Measurements from ENCODE around the gene COMMD8. TPM values are rescaled to one million over a fixed set of nuclear protein-coding genes. Genes with fewer than 3 reads are reported as not detected.

COMMD8 gene
- total RNA-seq = 20.9 and 24.8 TPM in 2 replicates

DNA sequence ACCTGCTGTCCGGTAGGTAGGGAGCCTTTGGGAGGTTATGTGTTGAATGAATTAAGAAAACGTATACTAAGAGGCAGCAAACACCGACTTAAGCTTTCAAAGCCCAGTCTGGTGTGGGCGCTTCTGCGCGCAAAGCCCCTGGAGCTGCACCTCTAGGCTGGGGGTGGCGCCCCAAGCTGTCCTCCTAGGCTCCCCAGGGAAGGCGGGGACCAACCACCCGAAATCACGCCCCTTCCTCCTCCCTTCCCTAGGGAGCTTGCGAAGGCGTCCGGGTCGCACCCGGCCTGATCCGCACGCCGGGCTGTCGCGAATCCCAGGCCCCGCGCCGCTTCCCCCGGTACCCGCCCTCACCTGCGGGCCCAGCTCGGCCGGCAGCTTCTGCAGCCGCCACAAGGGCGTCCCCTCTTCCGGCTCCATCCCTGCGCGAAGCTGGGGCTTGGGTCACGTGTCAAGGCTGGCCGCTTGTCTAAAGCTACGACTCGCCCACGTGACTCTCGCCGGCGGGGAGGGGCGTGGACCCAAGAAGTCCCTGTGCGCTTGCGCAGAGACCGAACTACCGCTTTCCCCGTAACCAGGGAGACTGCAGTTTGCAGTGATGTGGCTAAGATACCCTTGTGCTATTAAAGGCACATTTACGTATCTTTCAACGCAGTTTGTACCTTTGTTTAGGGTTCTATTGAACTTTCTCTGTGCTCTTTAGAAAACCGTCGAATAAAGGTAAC is at the start of gene COMMD8:
COMMD8 (minus strand) TSS at position 468 of the 722 bp plus-strand sequence; CDS start at position 417, 51 bp downstream.

DNA sequence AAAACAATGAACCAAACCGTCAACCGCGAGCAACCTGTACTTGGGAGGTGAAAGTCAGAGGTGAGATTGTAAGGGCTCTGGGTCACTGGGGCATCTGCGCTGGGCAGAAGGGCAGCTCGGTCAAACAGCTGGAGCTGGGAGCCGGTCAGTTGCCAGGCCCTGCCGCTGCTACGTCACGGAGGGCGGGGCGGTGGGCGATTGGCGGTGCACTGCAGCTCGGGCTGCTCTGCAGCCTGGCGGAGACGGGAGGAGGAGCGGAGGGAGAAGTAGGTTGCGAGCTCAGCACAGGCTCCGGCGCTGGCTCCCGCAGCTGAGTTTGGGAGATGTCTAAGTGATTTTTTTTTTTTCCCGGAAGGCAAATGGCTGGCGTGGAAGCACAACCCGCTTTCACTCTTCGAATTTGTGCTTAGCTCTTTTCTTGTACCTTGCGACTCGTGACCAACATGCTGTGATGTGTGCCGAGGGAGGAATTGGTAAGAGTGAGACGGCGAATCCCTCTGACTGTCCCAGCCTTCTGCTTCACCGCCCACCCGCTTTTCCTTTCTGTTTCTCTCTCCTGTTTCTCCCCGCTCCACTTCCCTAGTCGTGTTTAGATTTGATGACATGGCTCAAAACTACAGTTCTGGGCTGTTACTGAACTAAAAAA is 21.7 kb upstream of the COMMD8 start, which contains the start of gene ATP10D:
ATP10D (plus strand) TSS at position 229 of the 646 bp plus-strand sequence. CDS start 27,266 bp downstream, outside the sequence.

Other genes with a start within 250 kb of the COMMD8 start
- 12.1 and 13.9 TPM in 2 replicates for gene ATP10D, start 21.6 kb upstream of the COMMD8 start, total RNA-seq

Measured in subcutaneous preadipocyte (primary cell).